Esophagus (tissue), 2 donors: Measurements from ENCODE around the gene SLC9A4. TPM values are rescaled to one million over a fixed set of nuclear protein-coding genes. Genes with fewer than 3 reads are reported as not detected.

Experiments used
- H3K27ac ChIP-seq, 2 donors: one replicate each; pipeline ENCODE4 v1.5.1; 2013; ENCODE audit warnings: low read depth in 2 of 2, mild to moderate bottlenecking in 2 of 2, inconsistent platforms in 1 of 2, low read length in 1 of 2, moderate library complexity in 1 of 2
- H3K27me3 ChIP-seq, 2 donors: one replicate each; pipeline ENCODE4 v1.6.1; 2013; ENCODE audit warnings: low read length in 2 of 2, control low read depth in 1 of 2, mild to moderate bottlenecking in 1 of 2; ENCODE audit not compliant: insufficient read depth in 2 of 2, control insufficient read depth in 1 of 2
- H3K36me3 ChIP-seq, 2 donors: one replicate each; pipeline ENCODE4 v1.6.1; 2013; ENCODE audit warnings: low read length in 1 of 2; ENCODE audit not compliant: control insufficient read depth in 2 of 2, insufficient read depth in 2 of 2
- H3K4me1 ChIP-seq, 2 donors: one replicate each; pipeline ENCODE4 v1.6.1; 2013; ENCODE audit warnings: low read length in 1 of 2; ENCODE audit not compliant: control insufficient read depth in 2 of 2, insufficient read depth in 2 of 2
- H3K4me3 ChIP-seq, 2 donors: one replicate each; pipeline ENCODE4 v1.5.1; 2013; ENCODE audit warnings: low read length in 2 of 2, mild to moderate bottlenecking in 2 of 2, low read depth in 1 of 2, moderate library complexity in 1 of 2
- H3K9me3 ChIP-seq, 2 donors: one replicate each; pipeline ENCODE4 v1.6.1; 2013; ENCODE audit warnings: mild to moderate bottlenecking in 2 of 2, low read depth in 1 of 2, low read length in 1 of 2, moderate library complexity in 1 of 2; ENCODE audit not compliant: control insufficient read depth in 2 of 2, insufficient read depth in 1 of 2
- WGBS, 2 donors: extraction: QIAGEN DNeasy Blood & Tissue Kit; methylation state at CpG; one replicate each; pipeline ENCODE4 v1.1.7; 2013; 5-methylcytosine and 5-hydroxymethylcytosine counted together
- polyA plus RNA-seq, 2 donors: library from polyadenylated mRNA; stranded (reverse); fragments of 200-250 nt; gene quantifications; one replicate each; pipeline ENCODE4 v1.2.3, GENCODE V29; 2013
- donor health status: healthy with polysubstance abuse.
- donor health status: Bipolar disorder and iron deficiency.

The SLC9A4 gene
- polyA plus RNA-seq, 2 donors = 1.8 to 2.0 TPM

- Histone ChIP-seq H3K4me1 (no peaks in the 10 kb centered on the region), H3K27me3 (no peaks in the 10 kb centered on the region), H3K9me3 (no peaks in the 10 kb centered on the region), H3K27ac (no peak overlapping the region), H3K36me3 (no peaks in the 10 kb centered on the region), H3K4me3 (no peak overlapping the region)
- 0% methylated on average over 1 of the region's 1 CpG for WGBS, 2 donors
These were observed 23.6 kb upstream of the SLC9A4 start for GRCh38 chr2:102449370-102449974.

GRCh38 chr2:102451968-102452367, 21.1 kb upstream of the SLC9A4 start:
- Histone ChIP-seq H3K27me3 (no peaks in the 10 kb centered on the region), H3K9me3 (no peaks in the 10 kb centered on the region), H3K27ac (no peak overlapping the region), H3K4me3 (no peak overlapping the region), H3K36me3 (no peaks in the 10 kb centered on the region), H3K4me1 (no peaks in the 10 kb centered on the region)
- 70 to 71% methylated on average over 2 of the region's 2 CpGs for WGBS, 2 donors

- H3K36me3 ChIP-seq = no peaks in the 10 kb centered on the region
- H3K4me3 ChIP-seq = no peak overlapping the region
- H3K4me1 ChIP-seq = no peaks in the 10 kb centered on the region
- H3K27ac ChIP-seq = no peak overlapping the region
- 47 to 63% methylated on average over 4 of the region's 4 CpGs for WGBS, 2 donors
- no peaks in the 10 kb centered on the region for H3K9me3 ChIP-seq
- no peaks in the 10 kb centered on the region for H3K27me3 ChIP-seq
These were observed 19.5 kb upstream of the SLC9A4 start for GRCh38 chr2:102453501-102453900.

GRCh38 chr2:102455061-102455670, 17.9 kb upstream of the SLC9A4 start:
- no peaks in the 10 kb centered on the region for H3K4me1 ChIP-seq
- no peaks in the 10 kb centered on the region for H3K36me3 ChIP-seq
- H3K27me3 ChIP-seq = no peaks in the 10 kb centered on the region
- no peak overlapping the region for H3K27ac ChIP-seq
- H3K9me3 ChIP-seq = no peaks in the 10 kb centered on the region
- 53 to 61% methylated on average over 2 of the region's 2 CpGs for WGBS, 2 donors
- H3K4me3 ChIP-seq = no peak overlapping the region

- Histone ChIP-seq H3K36me3 (no peaks in the 10 kb centered on the region), H3K27ac (no peak overlapping the region), H3K4me1 (no peaks in the 10 kb centered on the region), H3K4me3 (no peak overlapping the region), H3K9me3 (no peaks in the 10 kb centered on the region), H3K27me3 (no peaks in the 10 kb centered on the region)
- WGBS, 2 donors = 68 to 78% methylated on average over 1 of the region's 1 CpG
These were observed 12.6 kb upstream of the SLC9A4 start for GRCh38 chr2:102460467-102460866.

- H3K27ac ChIP-seq = no peak overlapping the region
- no peaks in the 10 kb centered on the region for H3K36me3 ChIP-seq
- no peaks in the 10 kb centered on the region for H3K4me1 ChIP-seq
- no peak overlapping the region for H3K4me3 ChIP-seq
- 82 to 88% methylated on average over 6 of the region's 6 CpGs for WGBS, 2 donors
- H3K27me3 ChIP-seq = no peaks in the 10 kb centered on the region
- H3K9me3 ChIP-seq = no peaks in the 10 kb centered on the region
These were observed 11.8 kb upstream of the SLC9A4 start for GRCh38 chr2:102461188-102461587.

GRCh38 chr2:102463160-102463559, 9.9 kb upstream of the SLC9A4 start:
- Histone ChIP-seq H3K4me3 (no peak overlapping the region), H3K27me3 (no peaks in the 10 kb centered on the region), H3K36me3 (no peaks in the 10 kb centered on the region), H3K4me1 (no peaks in the 10 kb centered on the region), H3K9me3 (no peaks in the 10 kb centered on the region), H3K27ac (no peak overlapping the region)
- WGBS, 2 donors = 92 to 94% methylated on average over 5 of the region's 5 CpGs

- Histone ChIP-seq H3K4me1 (no peaks in the 10 kb centered on the region), H3K27ac (no peak overlapping the region), H3K36me3 (no peaks in the 10 kb centered on the region), H3K9me3 (no peaks in the 10 kb centered on the region), H3K27me3 (no peaks in the 10 kb centered on the region), H3K4me3 (no peak overlapping the region)
- 61 to 72% methylated on average over 1 of the region's 1 CpG for WGBS, 2 donors
These were observed 2.9 kb upstream of the SLC9A4 start for GRCh38 chr2:102470168-102470567.

GRCh38 chr2:102473631-102474030, 605 bp downstream of the SLC9A4 start:
- H3K4me3 ChIP-seq = no peak overlapping the region
- WGBS, 2 donors = 76 to 78% methylated on average over 3 of the region's 3 CpGs
- H3K9me3 ChIP-seq = no peaks in the 10 kb centered on the region

GRCh38 chr2:102474785-102475184, 1.8 kb downstream of the SLC9A4 start:
- H3K36me3 ChIP-seq = no peaks in the 10 kb centered on the region
- no peak overlapping the region for H3K27ac ChIP-seq
- no peaks in the 10 kb centered on the region for H3K9me3 ChIP-seq
- no peak overlapping the region for H3K4me3 ChIP-seq
- H3K27me3 ChIP-seq = no peaks in the 10 kb centered on the region
- no peaks in the 10 kb centered on the region for H3K4me1 ChIP-seq

More at GRCh38 chr2:102473631-102474030, 605 bp downstream of the SLC9A4 start:
- Histone ChIP-seq H3K27ac (no peak overlapping the region), H3K27me3 (no peaks in the 10 kb centered on the region), H3K4me1 (no peaks in the 10 kb centered on the region), H3K36me3 (no peaks in the 10 kb centered on the region)
